OCI-LY3 (cell line): ENCODE measurements around the gene TMEM140.

ENCODE experiments used
- CTCF ChIP-seq: fragments of 200-600, 300-600 bp; sonication (generic); IDR thresholded peaks from 2 replicates; pipeline ENCODE4 v1.5.1; 2014; ENCODE audit warnings: antibody characterized with exemption, low read length, low read depth
- EZH2phosphoT487 ChIP-seq: fragments of 200-600 bp; shearing (Covaris generic); IDR thresholded peaks from 2 replicates; pipeline ENCODE4 v1.6.1; 2018; ENCODE audit warnings: antibody characterized with exemption, mixed run types, low read depth

GRCh38 chr7:135180122-135180521 lies 32.2 kb downstream of the TMEM140 start:
- TF ChIP-seq CTCF = no peak
- no peak for TF ChIP-seq EZH2phosphoT487
